T-cell (primary cell): ENCODE data around the gene FPR1. TPM values are rescaled to one million over a fixed set of nuclear protein-coding genes. Genes with fewer than 3 reads are reported as not detected.

ENCODE experiments used
- total RNA-seq, 35 experiments: library from RNA in 6 of 35; stranded (reverse) in 6 of 35; fragments of 120-200 nt in 1 of 35; gene quantifications; one replicate each; pipeline versions ENCODE4 v1.2.1 to v1.2.4 and lab custom pipeline; 2013 to 2026

Gene FPR1
- total RNA-seq, 5 donors from 2014 or later (not counting 1 experiment from before 2014, with no cell fraction given), result 0.13 to 0.19 TPM; not detected in 3

Other genes starting within 250 kb of the FPR1 start
- under 1 TPM in 4 of 5 donors, not detected in 1; 0.23 to 0.79 (median 0.64) TPM for gene SIGLEC6, start 220.2 kb downstream of the FPR1 start, total RNA-seq
- gene ZNF175, start 180.6 kb downstream of the FPR1 start, total RNA-seq, result 10 to 100 TPM in 3 of 5 donors, 1 to 10 TPM in 2; 6.7 to 16.8 (median 12.3) TPM
- under 1 TPM in 2 of 5 donors, not detected in 3; 0.16 to 0.26 TPM for gene SIGLEC5, start 121.5 kb downstream of the FPR1 start, total RNA-seq
- 1 to 10 TPM in 1 of 5 donors, under 1 TPM in 2, not detected in 2; 0.68 to 1.1 (median 0.93) TPM for gene SIGLEC14, start 105.1 kb downstream of the FPR1 start, total RNA-seq
- 1 to 10 TPM; 5.5 to 9.9 (median 6.9) TPM for gene SPACA6, start 58.5 kb downstream of the FPR1 start, total RNA-seq
- gene HAS1, start 27.9 kb downstream of the FPR1 start, total RNA-seq, result not detected
- gene FPR2, start 9.3 kb upstream of the FPR1 start, total RNA-seq, result not detected
- under 1 TPM in 1 of 5 donors, not detected in 4; 0.20 TPM for gene FPR3, start 43.3 kb upstream of the FPR1 start, total RNA-seq
- 10 to 100 TPM in 4 of 5 donors, 1 to 10 TPM in 1; 8.7 to 17.8 (median 13.7) TPM for gene ZNF577, start 136.1 kb upstream of the FPR1 start, total RNA-seq
- gene ZNF649, start 153.1 kb upstream of the FPR1 start, total RNA-seq, result 10 to 100 TPM; 12.4 to 28.2 (median 23.8) TPM
- 1 to 10 TPM; 1.1 to 8.8 (median 4.7) TPM for gene ZNF613, start 175.6 kb upstream of the FPR1 start, total RNA-seq
- gene ZNF350, start 235.0 kb upstream of the FPR1 start, total RNA-seq, result 10 to 100 TPM; 27.4 to 33.4 (median 29.0) TPM